ENCODE measurements around the gene ZNF470. TPM values are rescaled to one million over a fixed set of nuclear protein-coding genes. Genes with fewer than 3 reads are reported as not detected.
A peak's percentile ranks its signal among the peaks of the same experiment; 100 is the strongest.

Gene ZNF470
- total RNA-seq, 4 donors from 2014 or later = 7.1 to 9.2 (median 7.4) TPM

- H3K9me3 ChIP-seq = peaks cover 0 to 31% (median 19%) of the 10 kb centered on the region in 4 donors
- no peak overlapping the region for H3K27ac ChIP-seq (replicated peaks in 1 of 4)
- TF ChIP-seq POLR2A (IDR thresholded peaks at IDR 0.05; ENCODE audit: low read depth) (no peak), POLR2AphosphoS5 (IDR thresholded peaks at IDR 0.05) (no peak), EP300 (IDR thresholded peaks at IDR 0.05) (no peak), CTCF (IDR thresholded peaks at IDR 0.05) (no peak)
- H3K4me3 ChIP-seq = no peak overlapping the region
- no peak for DNase-seq (ENCODE audit: extremely low spot score)
- peaks cover 0 to 4% (median 0%) of the 10 kb centered on the region in 4 donors for H3K4me1 ChIP-seq
- intact Hi-C loops (cut with DNase I) = no loop called here
- WGBS = 96% methylated on average over 6 of the region's 8 CpGs
- H3K36me3 ChIP-seq = peaks cover 0 to 22% (median 10%) of the 10 kb centered on the region in 4 donors
- no peaks in the 10 kb centered on the region for H3K27me3 ChIP-seq
Measured at GRCh38 chr19:56611288-56611687, 44.0 kb downstream of the ZNF470 start.

- Histone ChIP-seq H3K27ac (replicated peaks in 1 of 4) (peak overlapping the region in 1 of 4 donors; percentile 19), H3K36me3 (peaks cover 2 to 27% (median 11%) of the 10 kb centered on the region in 4 donors), H3K9me3 (peaks cover 0 to 24% (median 12%) of the 10 kb centered on the region in 4 donors), H3K27me3 (no peaks in the 10 kb centered on the region), H3K4me3 (no peak overlapping the region), H3K4me1 (peaks cover 0 to 4% (median 0%) of the 10 kb centered on the region in 4 donors)
- intact Hi-C loops (cut with DNase I) = no loop called here
- TF ChIP-seq POLR2AphosphoS5 (IDR thresholded peaks at IDR 0.05) (no peak), POLR2A (IDR thresholded peaks at IDR 0.05; ENCODE audit: low read depth) (no peak), CTCF (IDR thresholded peaks at IDR 0.05) (no peak), EP300 (IDR thresholded peaks at IDR 0.05) (no peak)
- 85% methylated on average over 2 of the region's 2 CpGs for WGBS
- no peak for DNase-seq (ENCODE audit: extremely low spot score)
Measured at GRCh38 chr19:56612737-56613136, 45.5 kb downstream of the ZNF470 start.

- DNase-seq (ENCODE audit: extremely low spot score) = no peak
- no peak overlapping the region for H3K27ac ChIP-seq (replicated peaks in 1 of 4)
- peaks cover 0 to 4% (median 0%) of the 10 kb centered on the region in 4 donors for H3K4me1 ChIP-seq
- H3K4me3 ChIP-seq = no peak overlapping the region
- no peak for TF ChIP-seq EP300 (IDR thresholded peaks at IDR 0.05)
- TF ChIP-seq POLR2A (IDR thresholded peaks at IDR 0.05; ENCODE audit: low read depth) = no peak
- TF ChIP-seq CTCF (IDR thresholded peaks at IDR 0.05) = no peak
- no peak for TF ChIP-seq POLR2AphosphoS5 (IDR thresholded peaks at IDR 0.05)
- peaks cover 0 to 26% (median 10%) of the 10 kb centered on the region in 4 donors for H3K9me3 ChIP-seq
- 77% methylated on average over 5 of the region's 5 CpGs for WGBS
- H3K36me3 ChIP-seq = peaks cover 8 to 35% (median 14%) of the 10 kb centered on the region in 4 donors
- H3K27me3 ChIP-seq = no peaks in the 10 kb centered on the region
- intact Hi-C loops (cut with DNase I) = no loop called here
Measured at GRCh38 chr19:56613639-56614038, 46.4 kb downstream of the ZNF470 start.

- H3K36me3 ChIP-seq = peaks cover 24 to 55% (median 31%) of the 10 kb centered on the region in 4 donors
- intact Hi-C loops (cut with DNase I) = no loop called here
- H3K4me1 ChIP-seq = no peaks in the 10 kb centered on the region
- DNase-seq (ENCODE audit: extremely low spot score) = no peak
- no peaks in the 10 kb centered on the region for H3K27me3 ChIP-seq
- H3K9me3 ChIP-seq = peaks cover 0 to 48% (median 10%) of the 10 kb centered on the region in 4 donors
- WGBS = 95% methylated on average over 8 of the region's 8 CpGs
- H3K4me3 ChIP-seq = no peak overlapping the region
- H3K27ac ChIP-seq (replicated peaks in 1 of 4) = no peak overlapping the region
- TF ChIP-seq POLR2A (IDR thresholded peaks at IDR 0.05; ENCODE audit: low read depth) = no peak
- no peak for TF ChIP-seq POLR2AphosphoS5 (IDR thresholded peaks at IDR 0.05)
- TF ChIP-seq EP300 (IDR thresholded peaks at IDR 0.05) = no peak
- no peak for TF ChIP-seq CTCF (IDR thresholded peaks at IDR 0.05)
Measured at GRCh38 chr19:56617531-56617930, 50.3 kb downstream of the ZNF470 start.

GRCh38 chr19:56619121-56619520, 51.9 kb downstream of the ZNF470 start:
- 66% methylated on average over 8 of the region's 8 CpGs for WGBS
- Histone ChIP-seq H3K4me3 (no peak overlapping the region), H3K4me1 (no peaks in the 10 kb centered on the region), H3K27me3 (no peaks in the 10 kb centered on the region), H3K9me3 (peaks cover 0 to 48% (median 8%) of the 10 kb centered on the region in 4 donors), H3K36me3 (peaks cover 21 to 57% (median 42%) of the 10 kb centered on the region in 4 donors), H3K27ac (replicated peaks in 1 of 4) (no peak overlapping the region)
- intact Hi-C loops (cut with DNase I) = no loop called here
- DNase-seq (ENCODE audit: extremely low spot score) = no peak
- TF ChIP-seq POLR2AphosphoS5 (IDR thresholded peaks at IDR 0.05) (no peak), EP300 (IDR thresholded peaks at IDR 0.05) (no peak), POLR2A (IDR thresholded peaks at IDR 0.05; ENCODE audit: low read depth) (no peak)
